MCF 10A (cell line): ENCODE results near the gene ZNF70. TPM values are rescaled to one million over a fixed set of nuclear protein-coding genes. Genes with fewer than 3 reads are reported as not detected.

ENCODE experiments used
- BruUV-seq: library from RNA; stranded (reverse); fragments of 400-500 nt; replicated peaks from 2 replicates; lab custom pipeline; 2021; lab: Mats Ljungman, UMichigan
- CTCF ChIA-PET: fragments of 300-600 bp; sonication (Branson Sonifier 250); formaldehyde crosslinking; extraction: SDS; loops from one replicate; lab custom pipeline; 2021; ENCODE audit warnings: antibody characterized with exemption, inconsistent platforms; lab: Yijun Ruan, JAX
- POLR2A ChIA-PET: fragments of 300-600, 350-650 bp; sonication (Branson Sonifier 250); formaldehyde crosslinking; extraction: SDS; loops from one replicate; lab custom pipeline; 2020; ENCODE audit warnings: antibody characterized with exemption, inconsistent platforms; lab: Yijun Ruan, JAX
- DNase-seq: peaks from one replicate; pipeline ENCODE4 v3.0.0-alpha.2; 2018; ENCODE audit not compliant: unreplicated experiment
- H3K27ac Mint-ChIP-seq: one replicate; pipeline ENCODE4 v1.8.0; 2022; ENCODE audit warnings: mild to moderate bottlenecking, low read depth, mixed read lengths; ENCODE audit not compliant: unreplicated experiment
- H3K27me3 Mint-ChIP-seq: one replicate; pipeline ENCODE4 v1.8.0; 2022; ENCODE audit warnings: mixed read lengths; ENCODE audit not compliant: insufficient read depth, unreplicated experiment
- H3K36me3 Mint-ChIP-seq: one replicate; pipeline ENCODE4 v1.8.0; 2022; ENCODE audit warnings: mild to moderate bottlenecking, moderate library complexity, mixed read lengths; ENCODE audit not compliant: insufficient read depth, unreplicated experiment
- H3K4me1 Mint-ChIP-seq: one replicate; pipeline ENCODE4 v1.8.0; 2022; ENCODE audit warnings: mixed read lengths; ENCODE audit not compliant: insufficient read depth, unreplicated experiment
- H3K4me3 Mint-ChIP-seq: one replicate; pipeline ENCODE4 v1.8.0; 2022; ENCODE audit warnings: mild to moderate bottlenecking, moderate library complexity, mixed read lengths; ENCODE audit not compliant: unreplicated experiment
- H3K9me3 Mint-ChIP-seq: one replicate; pipeline ENCODE4 v1.8.0; 2022; ENCODE audit warnings: mixed read lengths; ENCODE audit not compliant: unreplicated experiment
- CTCF ChIP-seq: fragments of 200-600 bp; IDR thresholded peaks from one replicate; pipeline ENCODE4 v1.8.0; 2022; ENCODE audit warnings: antibody characterized with exemption, mild to moderate bottlenecking; ENCODE audit not compliant: unreplicated experiment
- intact Hi-C: fragments of 100-400 bp; cut with micrococcal nuclease; formaldehyde crosslinking; loops from 2 replicates; pipeline ENCODE4 v1.14.1; 2022
- total RNA-seq: library from RNA; stranded (reverse); gene quantifications from 2 replicates; pipeline ENCODE4 v1.2.3, GENCODE V29; 2022

ZNF70 gene
- total RNA-seq, 1 experiment from 2014 or later, result 3.3 TPM

GRCh38 chr22:23705358-23705757 is 45.6 kb downstream of the ZNF70 start:
- ChIA-PET POLR2A (no interaction called here), CTCF (no interaction called here)
- DNase-seq, result no peak
- no peaks in the 10 kb centered on the region for H3K27me3 Mint-ChIP-seq
- no TSS peak for BruUV-seq
- no peak for TF ChIP-seq CTCF
- H3K27ac Mint-ChIP-seq, result no peak overlapping the region
- no peak overlapping the region for H3K4me3 Mint-ChIP-seq
- peaks cover 78% of the 10 kb centered on the region for H3K36me3 Mint-ChIP-seq
- H3K9me3 Mint-ChIP-seq, result no peaks in the 10 kb centered on the region
- H3K4me1 Mint-ChIP-seq, result peaks cover 7% of the 10 kb centered on the region
- intact Hi-C loops, result no loop called here

- Mint-ChIP-seq H3K27ac (no peak overlapping the region), H3K27me3 (no peaks in the 10 kb centered on the region), H3K4me1 (peaks cover 7% of the 10 kb centered on the region), H3K36me3 (peaks cover 73% of the 10 kb centered on the region), H3K9me3 (no peaks in the 10 kb centered on the region), H3K4me3 (no peak overlapping the region)
- DNase-seq, result no peak
- BruUV-seq, result no TSS peak
- CTCF ChIA-PET, result no interaction called here
- intact Hi-C loops, result no loop called here
- no peak for TF ChIP-seq CTCF
- POLR2A ChIA-PET, result interaction anchor here (0.7 kb wide), 1 partner anchor 1879 kb away, joined by 3 read pairs; no protein-coding TSS in a partner anchor
These were observed 46.1 kb downstream of the ZNF70 start for GRCh38 chr22:23704829-23705228.

DNA sequence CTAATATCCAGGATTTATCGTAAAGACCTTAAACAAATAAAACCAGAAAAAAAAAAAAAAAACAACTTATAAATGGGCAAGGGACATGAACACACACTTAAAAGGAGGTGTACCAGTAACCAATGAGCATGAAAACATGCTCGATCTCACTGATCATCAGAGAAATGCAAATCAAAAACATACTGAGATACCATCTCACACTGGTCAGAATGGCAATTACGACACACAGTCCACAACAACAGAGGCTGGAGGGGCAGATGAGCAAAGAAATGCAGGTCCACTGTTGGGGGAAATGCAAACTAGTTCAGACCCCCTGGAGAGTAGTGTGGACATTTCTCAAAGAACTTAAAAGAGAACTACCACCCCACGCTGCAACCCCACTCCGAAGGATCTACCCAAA is 46.9 kb downstream of the ZNF70 start:
- intact Hi-C loops, result no loop called here
- no peak for DNase-seq
- H3K27me3 Mint-ChIP-seq, result no peaks in the 10 kb centered on the region
- ChIA-PET CTCF (interaction anchor here (0.7 kb wide), 1 partner anchor 145 kb away, joined by 3 read pairs; no protein-coding TSS in a partner anchor), POLR2A (no interaction called here)
- H3K27ac Mint-ChIP-seq, result no peak overlapping the region
- peaks cover 66% of the 10 kb centered on the region for H3K36me3 Mint-ChIP-seq
- BruUV-seq, result no TSS peak
- no peak for TF ChIP-seq CTCF
- H3K4me1 Mint-ChIP-seq, result peaks cover 7% of the 10 kb centered on the region
- no peaks in the 10 kb centered on the region for H3K9me3 Mint-ChIP-seq
- no peak overlapping the region for H3K4me3 Mint-ChIP-seq

DNA sequence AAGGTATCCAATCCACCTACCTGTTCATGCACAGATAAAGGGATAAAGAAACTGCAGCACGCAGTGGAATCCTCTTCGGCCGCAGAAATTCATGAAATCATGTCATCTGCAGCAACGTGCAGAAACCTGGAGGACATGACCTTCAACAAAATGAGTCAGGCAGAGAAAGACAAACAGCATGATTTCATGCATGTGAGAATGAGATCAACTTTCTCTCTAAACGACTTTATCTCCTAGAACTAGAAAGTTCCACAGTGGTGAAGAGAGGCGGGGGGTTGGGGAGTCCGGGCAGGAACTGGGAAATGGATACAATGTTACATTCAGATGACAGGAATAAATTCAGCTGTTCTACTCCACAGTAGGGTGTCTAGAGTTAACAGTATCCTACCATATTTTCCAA is 50.2 kb downstream of the ZNF70 start:
- CTCF ChIA-PET, result no interaction called here
- TF ChIP-seq CTCF, result no peak
- no peak overlapping the region for H3K4me3 Mint-ChIP-seq
- no peaks in the 10 kb centered on the region for H3K9me3 Mint-ChIP-seq
- peaks cover 40% of the 10 kb centered on the region for H3K36me3 Mint-ChIP-seq
- no peak for DNase-seq
- H3K4me1 Mint-ChIP-seq, result peaks cover 7% of the 10 kb centered on the region
- intact Hi-C loops, result no loop called here
- POLR2A ChIA-PET, result no interaction called here
- H3K27me3 Mint-ChIP-seq, result no peaks in the 10 kb centered on the region
- BruUV-seq, result no TSS peak
- H3K27ac Mint-ChIP-seq, result no peak overlapping the region
